Calu3 (cell line): ENCODE measurements around the gene PPL. TPM values are rescaled to one million over a fixed set of nuclear protein-coding genes. Genes with fewer than 3 reads are reported as not detected.
A peak's percentile ranks its signal among the peaks of the same experiment; 100 is the strongest.

Experiments used
- BruUV-seq: library from RNA; stranded (reverse); fragments of 400-500 nt; replicated peaks from 2 replicates; lab custom pipeline; 2021; lab: Mats Ljungman, UMichigan
- CTCF ChIA-PET: fragments of 300-600 bp; sonication (Branson Sonifier 250); formaldehyde crosslinking; loops from one replicate; lab custom pipeline; 2022; ENCODE audit warnings: antibody characterized with exemption; lab: Charles Lee
- DNase-seq: peaks from one replicate; pipeline ENCODE4 v3.0.0; 2022
- H3K27ac Mint-ChIP-seq: one replicate; pipeline ENCODE4 v1.8.0; 2022; ENCODE audit warnings: mixed read lengths; ENCODE audit not compliant: unreplicated experiment
- H3K27me3 Mint-ChIP-seq: one replicate; pipeline ENCODE4 v1.8.0; 2022; ENCODE audit warnings: mixed read lengths; ENCODE audit not compliant: unreplicated experiment
- H3K36me3 Mint-ChIP-seq: one replicate; pipeline ENCODE4 v1.8.0; 2022; ENCODE audit warnings: mild to moderate bottlenecking, moderate library complexity, mixed read lengths; ENCODE audit not compliant: insufficient read depth, unreplicated experiment
- H3K4me1 Mint-ChIP-seq: one replicate; pipeline ENCODE4 v1.8.0; 2022; ENCODE audit warnings: mild to moderate bottlenecking, low read depth, mixed read lengths; ENCODE audit not compliant: unreplicated experiment
- H3K4me3 Mint-ChIP-seq: one replicate; pipeline ENCODE4 v1.8.0; 2022; ENCODE audit warnings: mild to moderate bottlenecking, low read depth, moderate library complexity, mixed read lengths; ENCODE audit not compliant: unreplicated experiment
- H3K9me3 Mint-ChIP-seq: one replicate; pipeline ENCODE4 v1.8.0; 2022; ENCODE audit warnings: low read depth, mixed read lengths; ENCODE audit not compliant: unreplicated experiment
- intact Hi-C: fragments of 100-400 bp; cut with micrococcal nuclease; formaldehyde crosslinking; loops from one replicate; pipeline ENCODE4 v1.10.0; 2022; ENCODE audit not compliant: unreplicated experiment
- total RNA-seq: library from RNA; stranded (reverse); gene quantifications from 2 replicates; pipeline ENCODE4 v1.2.3, GENCODE V29; 2022
- TF ChIP-seq, protein P1 (sequence below): fragments of 200-600 bp; IDR thresholded peaks from one replicate; pipeline ENCODE4 v1.8.0; 2022; ENCODE audit warnings: antibody characterized with exemption; ENCODE audit not compliant: unreplicated experiment

The PPL gene
- total RNA-seq, 1 experiment from 2014 or later = 75.0 TPM

DNA sequence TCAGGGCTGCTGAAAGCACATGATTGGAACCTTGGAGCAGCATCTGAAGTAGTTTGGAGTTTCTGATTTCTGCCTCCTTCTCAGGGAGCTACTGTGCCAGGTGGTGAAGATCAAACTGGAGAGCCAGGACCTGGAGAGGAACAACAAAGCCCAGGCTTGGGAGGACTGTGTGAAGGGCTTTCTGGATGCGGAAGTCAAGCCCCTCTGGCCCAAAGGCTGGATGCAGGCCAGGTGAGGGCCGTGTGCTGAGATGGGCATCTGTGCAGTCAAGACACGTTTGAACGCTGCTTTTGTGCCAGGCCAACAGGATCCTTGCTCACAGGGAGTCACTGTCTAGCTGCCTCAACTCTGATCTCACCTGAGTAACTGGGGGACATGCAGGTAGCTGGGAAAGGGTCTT lies 65.9 kb downstream of the PPL start:
- no peak overlapping the region for H3K4me3 Mint-ChIP-seq
- H3K9me3 Mint-ChIP-seq = no peaks in the 10 kb centered on the region
- no peak overlapping the region for H3K27ac Mint-ChIP-seq
- no peaks in the 10 kb centered on the region for H3K27me3 Mint-ChIP-seq
- no TSS peak for BruUV-seq
- peaks cover 61% of the 10 kb centered on the region for H3K36me3 Mint-ChIP-seq
- intact Hi-C loops = no loop called here
- TF ChIP-seq, protein P1, sequence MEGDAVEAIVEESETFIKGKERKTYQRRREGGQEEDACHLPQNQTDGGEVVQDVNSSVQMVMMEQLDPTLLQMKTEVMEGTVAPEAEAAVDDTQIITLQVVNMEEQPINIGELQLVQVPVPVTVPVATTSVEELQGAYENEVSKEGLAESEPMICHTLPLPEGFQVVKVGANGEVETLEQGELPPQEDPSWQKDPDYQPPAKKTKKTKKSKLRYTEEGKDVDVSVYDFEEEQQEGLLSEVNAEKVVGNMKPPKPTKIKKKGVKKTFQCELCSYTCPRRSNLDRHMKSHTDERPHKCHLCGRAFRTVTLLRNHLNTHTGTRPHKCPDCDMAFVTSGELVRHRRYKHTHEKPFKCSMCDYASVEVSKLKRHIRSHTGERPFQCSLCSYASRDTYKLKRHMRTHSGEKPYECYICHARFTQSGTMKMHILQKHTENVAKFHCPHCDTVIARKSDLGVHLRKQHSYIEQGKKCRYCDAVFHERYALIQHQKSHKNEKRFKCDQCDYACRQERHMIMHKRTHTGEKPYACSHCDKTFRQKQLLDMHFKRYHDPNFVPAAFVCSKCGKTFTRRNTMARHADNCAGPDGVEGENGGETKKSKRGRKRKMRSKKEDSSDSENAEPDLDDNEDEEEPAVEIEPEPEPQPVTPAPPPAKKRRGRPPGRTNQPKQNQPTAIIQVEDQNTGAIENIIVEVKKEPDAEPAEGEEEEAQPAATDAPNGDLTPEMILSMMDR = no peak
- H3K4me1 Mint-ChIP-seq = peaks cover 41% of the 10 kb centered on the region
- no peak for DNase-seq
- CTCF ChIA-PET = no interaction called here

DNA sequence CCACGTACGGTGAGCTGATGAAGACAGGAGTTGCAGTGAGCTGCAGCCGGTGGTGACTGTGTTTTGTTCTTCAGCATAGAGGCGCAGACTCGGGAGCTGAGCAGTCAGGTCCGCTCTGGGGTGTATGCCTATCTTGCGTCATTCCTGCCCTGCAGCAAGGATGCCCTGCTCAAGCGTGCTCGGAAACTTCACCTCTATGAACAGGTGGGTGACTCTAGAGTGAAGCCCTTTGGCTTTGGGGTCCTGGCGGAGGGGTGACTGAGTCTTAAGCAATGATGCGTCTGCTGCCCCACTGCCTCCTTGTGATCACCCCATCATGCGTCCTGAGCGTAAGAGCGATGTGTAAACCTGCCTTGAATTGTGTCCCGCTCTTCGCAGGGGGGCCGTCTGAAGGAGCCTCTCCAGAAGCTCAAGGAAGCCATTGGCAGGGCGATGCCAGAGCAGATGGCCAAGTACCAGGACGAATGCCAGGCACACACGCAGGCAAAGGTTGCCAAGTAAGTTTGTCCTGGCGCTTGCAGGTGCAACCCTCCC lies 66.7 kb downstream of the PPL start:
- Mint-ChIP-seq H3K27ac (no peak overlapping the region), H3K4me3 (no peak overlapping the region), H3K9me3 (no peaks in the 10 kb centered on the region), H3K36me3 (peaks cover 52% of the 10 kb centered on the region), H3K27me3 (no peaks in the 10 kb centered on the region), H3K4me1 (peaks cover 41% of the 10 kb centered on the region)
- intact Hi-C loops = no loop called here
- CTCF ChIA-PET = interaction anchor here (0.7 kb wide), 1 partner anchor 66 kb away, joined by 3 read pairs; no protein-coding TSS in a partner anchor
- no peak for DNase-seq
- BruUV-seq = no TSS peak
- TF ChIP-seq, protein P1 = no peak

DNA sequence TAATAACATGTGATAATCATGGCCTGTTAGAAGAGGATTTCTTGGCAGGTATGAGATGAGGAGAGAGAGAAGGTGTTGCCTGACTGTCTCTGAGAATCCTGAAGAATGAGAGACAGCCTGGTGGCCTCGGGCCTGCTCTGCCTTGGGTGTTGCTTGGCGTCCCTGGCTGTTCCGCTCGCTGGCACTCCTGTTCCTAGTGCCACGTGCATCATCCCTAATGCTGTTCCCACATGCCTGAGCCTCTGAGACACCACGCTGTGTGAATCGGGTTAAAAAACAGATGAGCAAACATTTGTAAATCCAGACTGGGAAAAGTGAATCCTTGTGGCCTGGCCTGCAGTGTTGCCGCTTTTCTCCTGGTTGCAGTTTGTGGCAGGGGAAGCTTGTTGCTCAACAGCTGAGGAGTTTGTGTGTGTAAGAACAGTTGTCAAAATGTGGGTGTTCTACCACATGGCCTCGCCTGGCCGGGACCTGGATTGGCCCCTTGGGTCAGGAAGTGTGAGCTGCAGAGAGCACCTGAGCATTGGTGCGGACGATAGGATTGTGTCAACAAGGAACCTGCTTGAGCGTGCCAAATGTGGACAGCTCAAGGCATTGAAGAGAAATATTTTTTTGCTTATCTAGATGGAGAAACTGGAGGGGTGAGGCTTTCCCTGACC lies 67.7 kb downstream of the PPL start:
- CTCF ChIA-PET = interaction anchor here (2.3 kb wide), 1 partner anchor 67 kb away, joined by 9 read pairs; no protein-coding TSS in a partner anchor
- Mint-ChIP-seq H3K36me3 (peaks cover 45% of the 10 kb centered on the region), H3K4me3 (peak overlapping the region; percentile 64), H3K27me3 (no peaks in the 10 kb centered on the region), H3K27ac (peak overlapping the region; percentile 9), H3K4me1 (peaks cover 41% of the 10 kb centered on the region), H3K9me3 (no peaks in the 10 kb centered on the region)
- intact Hi-C loops = loop anchor here (2.0 kb wide), 1 partner anchor 14 kb away; no protein-coding TSS in a partner anchor
- no TSS peak for BruUV-seq
- TF ChIP-seq, protein P1 = no peak
- no peak for DNase-seq

DNA sequence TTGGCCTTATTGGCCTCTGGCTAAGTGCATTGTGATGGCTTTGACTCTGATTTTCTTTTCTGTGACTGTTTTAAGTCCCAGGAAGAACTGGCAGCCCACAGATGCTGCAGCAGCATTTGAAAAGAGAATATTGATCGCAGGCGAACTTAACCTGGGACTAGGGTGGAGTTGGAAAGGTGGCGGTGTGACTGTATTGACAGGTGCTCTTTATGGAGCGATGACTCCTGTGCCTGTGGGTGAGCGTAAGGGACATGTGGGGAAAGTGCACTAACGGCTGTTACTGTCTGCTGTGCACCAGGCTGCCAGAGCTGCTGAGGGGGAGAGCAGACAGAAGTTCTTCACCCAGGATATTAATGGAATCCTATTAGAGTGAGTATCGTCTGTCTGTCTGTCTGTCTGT lies 68.4 kb downstream of the PPL start:
- Mint-ChIP-seq H3K27ac (peak overlapping the region; percentile 9), H3K4me3 (peak overlapping the region; percentile 64), H3K9me3 (no peaks in the 10 kb centered on the region), H3K27me3 (no peaks in the 10 kb centered on the region), H3K4me1 (peaks cover 41% of the 10 kb centered on the region), H3K36me3 (peaks cover 48% of the 10 kb centered on the region)
- intact Hi-C loops = loop anchor here (2.0 kb wide), 1 partner anchor 14 kb away; no protein-coding TSS in a partner anchor
- CTCF ChIA-PET = interaction anchor here (1.4 to 2.3 kb wide), 2 partner anchors 47 to 68 kb away, joined by 3 to 9 read pairs; no protein-coding TSS in a partner anchor
- DNase-seq = peak; percentile 34
- TF ChIP-seq, protein P1 = no peak
- BruUV-seq = no TSS peak
